ENCODE results near the gene HMSD.
A peak's percentile ranks its signal among the peaks of the same experiment; 100 is the strongest.
"Not testable (repeated sequence)": the region's sequence is repeated elsewhere in the genome, so short reads cannot be mapped to it uniquely, and the experiment has no call there.

The HMSD gene, protein sequence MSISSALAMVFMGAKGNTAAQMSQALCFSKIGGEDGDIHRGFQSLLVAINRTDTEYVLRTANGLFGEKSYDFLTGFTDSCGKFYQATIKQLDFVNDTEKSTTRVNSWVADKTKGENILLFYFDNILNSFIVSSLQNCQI

DNA sequence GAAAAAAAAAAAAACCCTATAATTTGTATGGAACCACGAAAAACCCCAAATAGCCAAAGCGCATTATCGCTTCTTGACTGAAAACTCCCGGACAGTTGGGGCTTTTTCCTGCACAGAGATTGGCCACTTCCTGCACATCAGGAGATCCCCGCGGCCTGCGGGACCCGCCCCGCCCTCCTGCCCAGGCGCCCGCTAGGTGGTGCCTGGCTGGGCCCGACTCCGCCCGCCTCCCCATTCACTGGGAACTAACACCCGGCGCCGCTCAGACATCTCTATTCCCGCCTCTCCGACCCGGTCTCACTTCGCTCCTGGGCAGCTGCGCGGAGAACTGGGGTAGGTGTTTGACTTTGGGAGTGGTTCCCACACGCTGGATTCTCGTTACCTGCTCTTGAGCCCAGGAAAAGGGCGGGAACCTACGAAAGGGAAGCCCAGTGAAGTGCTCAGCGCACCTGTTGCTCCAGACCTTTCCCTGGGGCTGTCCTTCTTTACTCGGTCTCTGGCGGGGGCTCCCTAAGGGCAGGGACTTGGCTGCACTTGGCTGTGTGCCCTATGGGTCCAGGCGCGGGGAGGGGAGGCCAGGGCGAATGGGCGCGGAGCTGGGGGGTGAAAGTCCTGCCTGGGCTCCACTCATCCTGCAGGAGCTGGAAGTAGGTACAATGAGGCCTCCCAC lies at the start of gene HMSD:
TSS of gene HMSD (plus strand) at position 234 of the 670 bp plus-strand sequence. CDS start 4,155 bp downstream, outside the sequence.
- DNase-seq (ENCODE audit: extremely low read depth in 1 of 2, low read depth in 1 of 2) = peak in 1 of 2 donors; percentile 16

DNA sequence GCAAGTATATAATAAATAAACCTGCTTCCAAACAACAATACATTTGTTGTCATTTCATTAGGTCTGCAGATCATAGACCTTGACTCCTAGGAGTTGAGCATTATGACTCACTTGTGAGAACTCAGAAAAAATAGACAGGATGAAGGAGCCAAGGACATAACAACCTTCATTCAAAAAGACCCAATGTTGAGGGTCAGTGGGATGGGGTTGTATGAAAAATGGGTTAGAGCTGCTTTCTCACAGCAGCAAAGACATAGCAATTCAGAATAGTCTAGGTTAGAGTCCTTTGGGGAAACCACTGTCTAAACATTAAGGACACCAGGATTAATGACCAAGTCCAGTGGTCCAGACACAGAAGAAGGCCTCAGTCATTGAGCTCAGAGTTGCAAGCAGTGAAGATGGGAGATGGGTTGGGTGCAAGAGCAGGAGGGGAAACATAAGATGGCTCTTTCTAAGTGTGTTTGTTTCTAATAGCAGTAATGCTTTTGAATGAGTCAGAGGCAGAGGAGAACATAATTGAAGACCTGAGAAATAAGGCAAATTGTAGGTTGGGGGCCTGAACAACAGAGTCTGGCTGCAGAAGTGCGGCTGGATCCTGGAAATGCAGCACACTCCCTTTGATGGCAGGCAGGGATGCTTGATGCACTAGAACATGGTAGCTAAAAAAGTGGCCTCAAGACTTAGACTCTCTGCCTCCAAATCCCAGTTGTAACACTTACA lies 45.1 kb upstream of the HMSD start:
- DNase-seq (ENCODE audit: extremely low read depth in 1 of 2, low read depth in 1 of 2) = no peak

DNA sequence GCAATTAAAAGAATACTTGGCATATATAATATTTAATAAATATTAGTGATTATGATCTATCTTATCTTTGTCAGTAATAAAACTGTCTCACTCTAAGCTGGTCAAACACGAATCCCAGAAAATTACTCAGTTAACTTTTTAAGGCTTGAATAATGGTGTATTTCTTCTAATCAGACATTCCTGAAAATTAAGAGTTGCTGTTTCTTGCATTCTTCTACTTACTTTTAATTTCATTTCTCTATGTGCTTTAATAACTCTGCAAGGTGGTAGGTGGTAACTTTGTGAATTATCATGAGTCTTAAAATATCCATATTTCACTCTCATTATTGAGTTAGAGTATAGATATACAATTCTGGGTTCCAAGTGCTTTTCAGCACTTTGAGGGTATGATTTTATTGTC lies 44.4 kb upstream of the HMSD start:
- no peak for DNase-seq (ENCODE audit: extremely low read depth in 1 of 2, low read depth in 1 of 2)

- DNase-seq (ENCODE audit: extremely low read depth in 1 of 2, low read depth in 1 of 2) = no peak
Measured at GRCh38 chr18:63905361-63905760, 43.7 kb upstream of the HMSD start.

- no peak for DNase-seq (ENCODE audit: extremely low read depth in 1 of 2, low read depth in 1 of 2)
Measured at GRCh38 chr18:63906056-63906455, 43.0 kb upstream of the HMSD start.

DNA sequence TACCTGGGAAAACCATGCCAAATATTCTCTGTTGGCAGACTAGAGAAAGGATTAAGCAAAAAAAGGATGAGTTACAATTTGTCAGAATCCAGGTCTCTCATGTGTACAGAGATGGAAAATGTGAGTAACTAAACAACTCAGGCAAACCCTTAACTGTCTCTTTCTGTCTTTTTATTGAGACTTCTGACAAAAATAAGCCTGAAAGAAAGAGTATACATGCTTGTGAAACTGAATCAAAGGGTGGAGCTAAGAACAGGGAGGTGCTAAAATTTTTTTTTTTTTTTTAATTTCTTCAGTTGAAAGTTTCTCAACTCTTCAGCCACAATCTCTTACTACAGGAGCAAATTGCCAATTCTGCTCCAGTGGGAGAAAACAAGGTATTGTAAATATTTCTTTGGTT lies 41.4 kb upstream of the HMSD start, which contains the start of gene SERPINB10:
TSS of gene SERPINB10 (plus strand) at position 295 of the 400 bp plus-strand sequence. CDS start 7,553 bp downstream, outside the sequence.
- DNase-seq (ENCODE audit: extremely low read depth in 1 of 2, low read depth in 1 of 2) = no peak

DNA sequence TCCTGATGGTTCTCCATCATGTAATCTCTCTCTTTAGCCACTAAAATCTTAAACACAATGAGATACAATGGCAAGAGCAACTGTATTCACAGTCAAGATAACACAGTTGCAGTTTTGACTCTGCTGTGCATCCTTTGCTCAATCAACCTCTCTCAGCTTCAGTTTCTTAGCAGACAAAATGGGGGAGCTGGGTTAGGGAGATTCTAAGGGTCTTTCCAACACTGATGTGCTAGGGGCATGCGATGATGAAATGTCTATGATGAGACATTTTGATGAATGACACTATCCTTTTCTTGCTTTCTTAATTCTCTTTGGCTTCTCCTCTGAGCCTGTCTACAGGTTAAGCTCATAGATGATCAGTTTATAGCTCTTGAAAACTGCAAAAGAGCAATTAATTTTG lies 40.2 kb upstream of the HMSD start:
- no peak for DNase-seq (ENCODE audit: extremely low read depth in 1 of 2, low read depth in 1 of 2)

GRCh38 chr18:63909870-63910269 lies 39.2 kb upstream of the HMSD start:
- no peak for DNase-seq (ENCODE audit: extremely low read depth in 1 of 2, low read depth in 1 of 2)

- no peak for DNase-seq (ENCODE audit: extremely low read depth in 1 of 2, low read depth in 1 of 2)
Measured at GRCh38 chr18:63917817-63918216, 31.3 kb upstream of the HMSD start.

- DNase-seq (ENCODE audit: extremely low read depth in 1 of 2, low read depth in 1 of 2) = no peak
Measured at GRCh38 chr18:63922049-63922448, 27.1 kb upstream of the HMSD start.

GRCh38 chr18:63924551-63924950 lies 24.6 kb upstream of the HMSD start:
- no peak for DNase-seq (ENCODE audit: extremely low read depth in 1 of 2, low read depth in 1 of 2)

- no peak for DNase-seq (ENCODE audit: extremely low read depth in 1 of 2, low read depth in 1 of 2)
Measured at GRCh38 chr18:63928331-63928730, 20.8 kb upstream of the HMSD start.

DNA sequence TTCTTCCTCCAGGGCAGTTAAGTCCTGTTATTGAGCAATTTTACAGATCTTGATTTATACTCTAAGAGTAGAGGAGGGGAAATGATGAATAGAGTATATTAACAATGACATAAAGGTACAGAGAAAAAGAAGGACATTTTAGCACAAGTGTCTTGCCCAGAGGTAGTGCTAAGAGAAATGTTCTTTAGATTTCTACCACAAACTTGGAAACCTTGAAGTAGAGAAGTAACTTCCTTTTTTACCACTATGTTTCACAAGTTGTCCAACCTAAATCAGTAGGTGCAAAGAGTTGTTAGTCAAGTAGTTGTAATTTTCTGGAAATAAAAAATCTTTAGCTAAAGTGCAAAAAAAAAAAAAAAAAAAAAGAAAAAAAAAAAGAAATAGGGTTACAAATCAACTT lies 19.7 kb upstream of the HMSD start:
- DNase-seq (ENCODE audit: extremely low read depth in 1 of 2, low read depth in 1 of 2) = not testable (repeated sequence)

DNA sequence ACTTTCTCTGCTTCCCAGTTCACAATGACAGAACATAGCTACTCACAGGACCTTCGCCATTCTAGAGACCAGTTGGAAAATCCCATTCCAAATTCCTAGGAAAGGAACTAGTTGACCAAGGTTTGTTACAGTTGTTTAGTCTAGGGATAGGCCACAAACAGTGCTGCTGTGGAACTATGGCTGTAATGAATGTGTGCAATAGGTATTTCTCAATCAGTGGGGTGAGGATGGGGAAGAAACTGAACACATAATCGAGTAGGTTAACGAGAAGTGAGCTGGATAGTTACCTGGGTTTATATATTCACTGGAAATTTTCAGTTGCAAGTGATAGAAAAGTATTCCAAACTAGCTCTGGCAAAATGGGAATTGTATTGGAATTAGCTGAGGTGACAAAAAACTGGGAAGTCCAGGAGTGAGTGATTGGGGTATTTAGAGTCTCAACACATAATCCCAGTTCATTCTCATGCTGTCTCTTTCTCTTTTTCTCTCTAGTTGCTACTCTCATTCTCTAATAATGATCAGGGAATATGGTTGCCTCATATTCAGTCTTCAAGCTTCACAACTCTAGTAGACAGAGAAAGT lies 18.2 kb upstream of the HMSD start:
- no peak for DNase-seq (ENCODE audit: extremely low read depth in 1 of 2, low read depth in 1 of 2)

DNA sequence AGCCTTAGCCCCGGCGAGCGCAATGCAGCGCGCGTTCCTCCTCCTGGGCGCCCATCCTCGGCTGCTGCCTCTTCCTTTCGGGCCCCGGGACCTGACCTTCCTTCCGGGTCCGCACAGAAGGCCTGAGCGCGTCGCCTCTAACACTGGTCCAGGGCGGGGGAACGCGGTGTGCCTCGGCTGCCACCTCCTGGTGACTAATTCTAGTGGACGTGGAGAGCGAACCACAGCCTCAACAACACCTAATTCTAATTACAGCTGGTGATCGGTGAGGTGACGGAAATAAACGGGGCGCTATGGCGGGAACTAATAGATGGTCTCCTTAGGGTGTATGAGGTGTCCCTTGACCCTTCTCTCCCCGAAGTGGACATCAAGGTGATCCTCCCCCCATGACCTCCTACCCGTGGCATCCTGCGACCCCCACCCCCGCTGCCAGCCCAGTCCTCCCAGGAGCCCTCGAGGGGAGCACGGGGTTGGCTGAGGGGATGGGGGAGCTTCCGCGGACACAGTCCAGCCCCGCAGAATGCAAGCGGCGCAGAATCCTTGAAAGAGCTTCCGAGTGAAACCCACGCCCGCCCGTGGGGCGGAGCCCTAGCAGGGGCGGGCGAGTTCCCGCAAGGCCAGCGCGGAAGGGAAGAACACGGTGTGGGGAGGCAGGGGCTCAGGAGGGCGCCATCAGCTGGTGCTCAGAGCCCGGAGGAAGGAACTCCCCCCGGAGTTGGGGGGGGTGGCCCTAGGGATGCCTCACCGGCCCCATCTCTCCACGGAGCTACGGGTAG lies 12.8 kb upstream of the HMSD start:
- peak in 1 of 2 donors; percentile 28 for DNase-seq (ENCODE audit: extremely low read depth in 1 of 2, low read depth in 1 of 2)

- no peak for DNase-seq (ENCODE audit: extremely low read depth in 1 of 2, low read depth in 1 of 2)
Measured at GRCh38 chr18:63936932-63937393, 12.1 kb upstream of the HMSD start.

- no peak for DNase-seq (ENCODE audit: extremely low read depth in 1 of 2, low read depth in 1 of 2)
Measured at GRCh38 chr18:63940008-63940407, 9.1 kb upstream of the HMSD start.

DNA sequence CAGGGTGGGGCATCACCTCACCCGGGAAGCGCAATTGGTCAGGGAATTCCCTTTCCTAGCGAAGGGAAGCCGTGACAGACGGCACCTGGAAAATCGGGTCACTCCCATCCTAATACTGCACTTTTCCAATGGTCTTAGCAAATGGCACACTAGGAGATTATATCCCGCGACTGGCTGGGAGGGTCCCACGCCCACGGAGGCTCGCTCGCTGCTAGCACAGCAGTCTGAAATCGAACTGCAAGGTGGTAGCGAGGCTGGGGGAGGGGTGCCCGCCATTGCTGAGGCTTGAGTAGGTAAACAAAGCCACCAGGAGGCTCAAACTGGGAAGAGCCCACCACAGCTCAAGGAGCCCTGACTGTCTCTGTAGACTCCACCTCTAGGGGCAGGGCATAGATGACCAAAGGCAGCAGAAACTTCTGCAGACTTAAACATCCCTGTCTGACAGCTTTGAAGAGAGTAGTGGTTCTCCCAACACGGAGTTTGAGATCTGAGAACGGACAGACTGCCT lies 8.5 kb upstream of the HMSD start:
- not testable (repeated sequence) for DNase-seq (ENCODE audit: extremely low read depth in 1 of 2, low read depth in 1 of 2)

DNA sequence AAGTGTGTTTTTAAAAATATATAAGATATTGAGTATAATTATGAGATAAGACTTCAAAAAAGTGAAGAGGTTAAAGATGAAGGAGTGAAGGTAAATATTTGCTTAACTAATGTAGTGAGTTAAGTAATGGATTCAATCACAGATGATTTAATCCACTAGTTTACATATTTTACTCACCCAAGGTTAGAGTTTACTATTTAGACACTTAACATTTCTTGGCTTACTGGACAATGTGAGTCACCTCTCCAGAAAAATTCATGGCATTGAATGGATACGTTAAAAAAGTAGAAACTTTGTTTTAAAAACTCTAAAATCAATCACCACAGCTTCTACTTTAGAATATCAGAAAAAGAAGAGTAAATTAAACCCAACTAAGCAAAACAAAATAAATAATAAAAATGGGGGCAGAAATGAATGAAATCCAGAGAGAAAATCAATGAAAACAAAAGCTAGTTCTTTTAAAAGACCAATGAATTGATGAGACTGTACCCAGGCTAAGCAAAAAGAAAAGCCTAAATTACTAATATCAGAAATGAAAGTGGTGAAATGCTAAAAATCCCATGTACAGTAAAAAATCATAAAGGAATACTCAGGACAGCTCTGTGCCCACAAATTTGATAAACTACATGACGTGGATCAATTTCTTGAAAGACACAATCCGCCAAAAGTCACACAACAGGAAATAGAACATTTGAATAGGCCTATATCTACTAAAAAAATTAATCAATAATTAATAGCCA lies 1.9 kb upstream of the HMSD start:
- DNase-seq (ENCODE audit: extremely low read depth in 1 of 2, low read depth in 1 of 2) = no peak

- DNase-seq (ENCODE audit: extremely low read depth in 1 of 2, low read depth in 1 of 2) = no peak
Measured at GRCh38 chr18:63951302-63951705, 2.2 kb downstream of the HMSD start.
